LNCaP clone FGC (cell line): ENCODE measurements around the gene RIN3.

Source experiments
- DNase-seq: peaks from one replicate; pipeline ENCODE4 v3.0.0-alpha.2; 2011; ENCODE audit warnings: low read depth
- H3K4me3 ChIP-seq: 2 replicates; pipeline ENCODE4 v1.5.1; 2011; ENCODE audit warnings: mild to moderate bottlenecking, low read depth, low read length, control low read depth
- CTCF ChIP-seq: IDR thresholded peaks from 2 replicates; pipeline ENCODE4 v1.5.1; 2012; ENCODE audit warnings: mild to moderate bottlenecking; ENCODE audit not compliant: control insufficient read depth, insufficient read depth; ENCODE audit errors: extremely low read depth

The RIN3 gene

GRCh38 chr14:92568621-92569479 is 55.3 kb downstream of the RIN3 start:
- no peak overlapping the region for H3K4me3 ChIP-seq
- TF ChIP-seq CTCF = no peak
- DNase-seq = no peak

- no peak for TF ChIP-seq CTCF
- no peak overlapping the region for H3K4me3 ChIP-seq
- no peak for DNase-seq
These were observed 57.2 kb downstream of the RIN3 start for GRCh38 chr14:92570674-92571262.

GRCh38 chr14:92572050-92572449 is 58.5 kb downstream of the RIN3 start:
- H3K4me3 ChIP-seq = no peak overlapping the region
- TF ChIP-seq CTCF = no peak
- DNase-seq = no peak

- DNase-seq = no peak
These were observed 60.3 kb downstream of the RIN3 start for GRCh38 chr14:92573761-92574498.

GRCh38 chr14:92575061-92575747 is 61.6 kb downstream of the RIN3 start:
- no peak overlapping the region for H3K4me3 ChIP-seq
- DNase-seq = no peak
- no peak for TF ChIP-seq CTCF

More at GRCh38 chr14:92573761-92574498, 60.3 kb downstream of the RIN3 start:
- no peak overlapping the region for H3K4me3 ChIP-seq
- no peak for TF ChIP-seq CTCF

GRCh38 chr14:92575748-92576303 is 62.2 kb downstream of the RIN3 start:
- no peak for DNase-seq
- TF ChIP-seq CTCF = no peak
- H3K4me3 ChIP-seq = no peak overlapping the region
